DMS53 treated with DMSO at 0.1 percent for 48 hours (cell line): ENCODE measurements around the gene OGFRL1.

Experiments
- DNase-seq: peaks from one replicate; lab custom pipeline; 2025; ENCODE audit not compliant: unreplicated experiment; lab: John Stamatoyannopoulos, UW

OGFRL1 gene

DNA sequence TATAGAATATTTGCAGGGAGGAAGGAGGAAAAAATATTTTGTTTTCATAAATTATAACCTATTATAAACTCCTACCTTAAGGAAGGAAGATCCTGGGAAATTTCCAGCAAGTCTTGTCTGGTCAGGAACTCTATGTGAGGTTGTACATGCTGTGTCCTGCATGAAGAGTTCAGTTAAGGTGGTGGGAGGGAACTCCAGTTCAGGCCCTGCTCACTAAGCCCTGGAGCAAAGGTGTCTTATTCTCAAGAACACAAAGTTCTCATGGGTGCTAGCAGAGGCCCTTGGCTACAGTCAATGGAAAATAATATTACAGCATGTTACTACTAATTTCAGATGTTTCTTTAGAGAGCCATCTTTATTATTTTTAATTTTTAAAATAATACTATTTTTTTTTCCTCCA lies 3.8 kb upstream of the OGFRL1 start:
- DNase-seq = no peak

DNA sequence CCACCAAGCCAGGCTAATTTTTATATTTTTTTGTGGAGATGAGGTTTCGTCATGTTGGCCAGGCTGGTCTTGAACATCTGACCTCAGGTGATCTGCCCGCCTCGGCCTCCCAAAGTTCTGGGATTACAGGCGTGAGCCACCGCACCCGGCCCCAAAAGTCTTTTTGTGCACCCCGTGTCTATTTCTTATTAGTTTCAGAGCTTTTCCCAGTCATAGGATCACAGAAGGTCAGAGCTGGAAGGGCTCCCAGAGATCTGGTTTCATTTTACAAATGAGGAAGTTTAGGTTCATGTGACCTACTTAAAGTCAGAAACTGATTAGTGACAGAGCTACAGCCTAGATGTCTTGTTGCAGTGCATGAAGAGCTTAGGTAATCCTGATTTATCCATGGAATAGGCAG lies 1.6 kb upstream of the OGFRL1 start:
- no peak for DNase-seq

DNA sequence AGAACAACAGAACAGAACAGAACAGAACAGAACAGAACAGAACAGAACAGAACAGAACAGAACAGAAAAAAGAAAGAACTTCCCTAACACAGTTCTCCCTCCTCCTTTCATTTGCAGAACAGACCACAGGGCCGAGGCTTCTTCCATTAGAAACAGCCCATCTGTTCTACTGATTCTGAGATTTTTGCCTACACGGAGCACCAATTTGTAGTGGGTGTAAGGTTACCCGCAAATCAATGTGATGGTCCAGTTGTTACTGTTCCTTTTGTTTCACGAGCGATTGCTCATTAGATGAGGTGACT lies 734 bp upstream of the OGFRL1 start:
- DNase-seq = no peak

DNA sequence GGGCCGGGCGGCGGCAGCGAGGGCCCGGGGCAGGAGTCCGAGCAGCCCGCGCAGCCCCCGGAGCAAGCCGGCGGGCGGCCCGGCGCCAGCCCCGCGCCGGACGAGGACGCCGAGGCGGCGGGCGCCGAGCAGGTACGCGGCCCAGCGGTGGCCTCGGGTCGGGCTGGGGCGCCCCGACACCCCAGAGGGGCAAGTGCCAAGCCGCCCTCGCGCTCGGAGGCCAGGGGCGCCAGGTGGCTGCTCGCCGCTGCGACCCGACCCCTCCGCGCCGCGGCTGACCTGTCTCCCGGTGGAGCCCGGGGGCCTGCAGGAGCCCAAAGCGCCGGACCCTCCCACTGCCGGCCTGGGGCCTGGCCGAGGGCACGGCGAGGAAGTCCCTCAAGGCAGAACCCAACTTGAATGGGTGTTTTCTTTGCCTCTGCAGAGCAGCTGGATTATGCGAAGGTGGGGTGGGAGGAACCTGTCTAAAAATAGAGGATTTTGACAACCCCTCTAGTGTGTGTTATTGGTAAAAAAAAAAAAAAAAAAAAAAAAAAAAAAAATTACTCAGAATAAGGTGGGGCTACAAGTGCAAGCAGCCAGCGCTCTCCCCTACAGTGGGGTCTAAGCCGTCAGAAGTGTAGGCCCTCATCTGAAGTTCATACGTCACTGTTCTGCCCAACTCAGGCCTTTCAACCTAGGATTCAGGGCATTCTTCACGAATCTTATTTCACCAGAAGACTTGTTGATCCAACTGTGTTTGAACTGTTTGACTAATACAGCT lies 609 bp downstream of the OGFRL1 start:
- DNase-seq = no peak

DNA sequence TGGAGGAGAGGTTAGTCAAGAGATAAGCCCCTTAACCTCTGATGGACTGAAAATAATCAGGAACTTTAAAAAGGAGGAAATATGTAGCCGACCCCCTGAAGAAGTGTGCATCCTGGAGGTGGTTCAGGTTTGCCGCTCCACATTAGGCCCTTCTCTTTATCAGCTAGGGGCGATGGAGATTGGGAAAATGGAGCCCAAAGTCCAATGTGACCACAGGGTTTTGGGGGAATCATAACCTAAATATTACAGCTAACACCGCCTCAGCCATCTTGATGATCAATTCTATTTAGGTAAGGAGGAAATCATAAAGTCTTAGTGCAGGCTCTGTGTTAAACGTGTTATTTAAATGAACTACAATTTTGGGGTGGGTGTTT lies 1.2 kb downstream of the OGFRL1 start:
- no peak for DNase-seq

DNA sequence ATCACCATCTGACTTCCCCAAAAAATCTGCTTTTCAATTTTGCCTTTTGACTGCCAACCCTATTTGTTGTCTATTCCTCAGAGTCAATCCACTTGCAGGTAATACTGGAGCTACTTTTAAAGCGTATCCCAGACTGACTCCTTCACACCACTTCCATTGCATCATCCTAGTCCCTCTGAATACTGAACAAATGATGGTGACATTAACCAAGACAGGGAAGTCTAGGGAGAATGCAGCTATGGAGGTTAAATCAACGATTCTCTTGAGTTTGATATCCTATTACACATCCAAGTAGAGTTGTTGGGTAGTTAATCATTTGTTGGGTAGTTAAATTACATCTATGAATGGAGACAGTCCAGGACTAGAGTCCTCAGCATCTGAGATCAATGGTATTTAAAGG lies 2.0 kb downstream of the OGFRL1 start:
- DNase-seq = no peak

DNA sequence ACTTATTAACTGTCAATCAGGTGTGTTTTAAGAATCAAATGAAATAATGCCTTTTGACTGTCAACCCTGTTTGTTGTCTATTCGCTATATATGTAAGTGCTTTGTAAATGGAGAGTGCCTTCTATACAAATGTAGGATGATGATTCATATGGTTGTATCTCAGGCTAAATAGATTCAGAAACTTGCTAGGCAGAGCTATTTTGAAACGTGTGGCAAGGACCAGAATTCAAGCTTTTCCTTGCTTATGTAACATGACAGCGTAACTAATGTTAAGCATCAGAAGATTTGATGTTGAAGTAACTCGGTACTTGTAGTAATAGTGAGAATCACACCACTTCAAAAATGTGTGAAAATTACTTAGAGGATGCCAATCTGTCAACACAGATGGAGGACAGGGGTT lies 3.4 kb downstream of the OGFRL1 start:
- DNase-seq = no peak

DNA sequence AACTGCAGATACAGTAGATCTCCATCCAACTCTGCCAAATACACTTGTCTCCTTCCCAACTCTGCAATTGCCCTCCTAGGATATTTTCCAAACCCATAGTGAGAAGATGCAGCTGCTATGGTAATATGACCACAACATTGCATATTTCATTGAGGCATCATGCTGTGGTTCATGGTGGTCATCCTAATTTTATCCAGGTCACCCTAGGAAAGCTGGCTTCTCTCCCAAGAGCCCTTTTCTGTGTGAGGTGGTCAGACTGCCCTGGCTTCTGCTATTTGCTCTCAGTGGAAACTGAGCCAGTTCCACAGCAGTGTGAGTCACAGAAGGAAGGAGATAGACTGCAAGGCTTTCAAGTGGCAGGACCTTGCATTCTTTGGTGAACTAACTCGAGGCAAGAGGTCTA lies 5.5 kb downstream of the OGFRL1 start:
- no peak for DNase-seq

DNA sequence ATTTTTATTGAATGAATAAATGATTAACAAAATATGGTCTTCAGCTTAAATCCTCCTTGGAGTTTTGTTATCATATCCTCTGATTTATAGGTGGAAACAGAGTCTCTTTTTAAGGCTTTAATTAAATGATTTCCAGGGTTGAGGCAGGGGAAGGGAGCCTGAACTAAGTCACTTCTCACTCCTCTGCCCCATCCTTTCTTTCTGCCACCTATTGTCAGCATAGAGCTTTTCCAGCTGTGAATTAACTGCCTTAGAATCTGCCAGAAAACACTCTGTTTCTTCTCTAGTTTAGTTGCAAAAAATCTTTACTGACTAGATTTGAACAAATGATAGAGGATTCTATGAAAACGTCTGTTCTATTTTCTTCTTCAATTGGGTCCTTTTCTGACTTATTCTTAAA lies 9.8 kb downstream of the OGFRL1 start:
- DNase-seq = no peak

DNA sequence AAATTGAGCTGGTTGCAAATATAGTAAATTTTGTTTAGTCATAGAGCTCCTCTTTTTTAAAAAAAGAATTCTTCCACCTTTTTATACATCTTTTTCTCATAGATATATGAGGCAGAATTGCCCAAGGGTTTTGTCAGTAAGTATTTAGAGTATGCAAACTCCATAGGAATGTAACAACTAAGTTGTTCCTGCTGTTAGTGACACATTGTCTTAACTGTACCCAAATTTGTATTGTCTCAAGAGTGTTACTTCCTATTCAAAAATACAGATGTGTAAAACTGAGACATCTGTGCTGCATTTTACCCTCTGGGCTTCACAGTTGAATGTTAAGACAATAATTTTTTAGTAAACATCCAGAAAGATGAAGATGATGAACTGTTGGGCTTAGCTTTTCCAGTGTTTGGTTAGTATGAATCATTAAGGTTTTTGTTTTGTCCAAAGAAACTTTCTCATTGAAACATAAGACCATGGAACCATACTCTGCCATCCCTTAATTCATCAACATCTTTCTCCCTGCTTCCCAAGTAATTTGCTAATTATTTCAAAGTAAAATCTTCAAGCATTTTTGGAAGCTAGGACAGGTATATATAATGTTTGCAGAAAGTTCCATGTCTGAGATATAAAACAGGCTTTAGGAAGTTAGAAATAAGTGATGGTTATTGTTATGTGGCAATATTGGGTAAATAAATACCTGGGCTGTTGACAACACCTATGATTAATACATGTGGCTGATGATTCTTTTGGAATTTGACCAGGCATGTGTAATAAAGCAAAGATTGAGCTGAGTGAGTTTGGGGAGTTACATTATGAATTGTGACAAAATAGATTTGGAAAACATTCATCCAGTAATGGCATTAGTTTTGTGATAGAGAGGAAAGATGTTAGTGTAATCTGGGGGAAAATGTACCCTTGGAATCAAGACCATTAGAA lies 11.2 kb downstream of the OGFRL1 start:
- DNase-seq = no peak

DNA sequence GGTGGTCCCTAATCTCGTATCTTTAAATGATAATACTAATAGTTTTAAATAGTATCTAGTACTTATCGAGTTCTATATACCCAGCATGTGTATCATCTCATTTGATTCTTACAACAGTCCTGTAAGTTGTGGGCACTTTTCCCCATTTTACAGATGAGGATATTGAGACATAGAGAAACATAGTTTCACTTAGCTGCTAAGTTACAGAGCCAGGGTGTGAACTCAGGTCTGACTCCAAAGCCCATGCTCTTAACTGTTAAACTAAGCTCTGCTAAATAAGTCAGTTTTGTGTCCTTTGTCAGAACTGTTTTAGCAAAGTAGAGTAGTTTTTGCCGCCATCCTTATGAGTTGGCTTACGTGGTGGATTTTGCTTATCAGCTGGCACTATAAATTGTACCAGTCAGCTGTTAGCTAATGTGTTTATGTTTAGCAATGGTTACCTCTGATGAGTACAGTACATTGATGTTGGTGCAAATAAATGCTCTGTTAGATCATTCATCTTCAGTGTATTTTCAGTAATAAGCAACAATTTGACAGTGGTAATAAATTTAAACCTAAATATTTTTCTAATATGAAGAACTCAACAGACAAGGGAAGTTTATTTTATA lies 12.1 kb downstream of the OGFRL1 start:
- DNase-seq = no peak

DNA sequence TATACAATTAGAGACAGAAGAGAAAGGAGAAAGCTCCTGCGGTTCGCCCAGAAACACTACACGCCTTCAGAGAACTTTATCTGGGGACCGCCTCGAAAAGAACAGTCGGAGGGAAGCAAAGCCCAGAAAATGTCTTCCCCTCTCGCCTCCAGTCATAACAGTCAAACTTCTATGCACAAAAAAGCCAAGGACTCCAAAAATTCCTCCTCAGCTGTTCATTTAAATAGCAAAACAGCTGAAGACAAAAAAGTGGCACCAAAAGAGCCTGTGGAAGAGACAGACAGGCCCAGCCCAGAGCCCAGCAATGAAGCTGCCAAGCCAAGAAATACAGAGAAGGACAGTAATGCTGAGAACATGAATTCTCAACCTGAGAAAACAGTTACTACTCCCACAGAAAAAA lies 12.9 kb downstream of the OGFRL1 start:
- DNase-seq = no peak

DNA sequence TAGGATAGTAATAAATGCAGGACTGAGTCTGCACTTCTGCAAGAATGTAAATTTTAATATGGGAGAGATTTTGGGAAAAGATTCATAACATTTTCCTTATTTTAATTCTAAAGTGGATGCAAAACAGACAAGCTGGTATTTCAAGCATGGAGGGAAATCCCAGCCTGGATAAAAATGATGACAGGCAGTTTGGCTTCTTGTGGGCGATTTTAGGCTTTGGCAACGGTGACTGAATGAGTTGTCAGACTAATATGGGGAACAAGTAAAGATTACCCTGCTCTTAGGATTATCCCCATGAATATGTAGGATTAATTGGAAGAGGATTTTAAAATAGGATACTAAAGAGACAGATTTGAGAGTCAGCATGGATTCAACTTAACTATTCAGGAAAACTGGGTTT lies 21.0 kb downstream of the OGFRL1 start:
- DNase-seq = no peak

DNA sequence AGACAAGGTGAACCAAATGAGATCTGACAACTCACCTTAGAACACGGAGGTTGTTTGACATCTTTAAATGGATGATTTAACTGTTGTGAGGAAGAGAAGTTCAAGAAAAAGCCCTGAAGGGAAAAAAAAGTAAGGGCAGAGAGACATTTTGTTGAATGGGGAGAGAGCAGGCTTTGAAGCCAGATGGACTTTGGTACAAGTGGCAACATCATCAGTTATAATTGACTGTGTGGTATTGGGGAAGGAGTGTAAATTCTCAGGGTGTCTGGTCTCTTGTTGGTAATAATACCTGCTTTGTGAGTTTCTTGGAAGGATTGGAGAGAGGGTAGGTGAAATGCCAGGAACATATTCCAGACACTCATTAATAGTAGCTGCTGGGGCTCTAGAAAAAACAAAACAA lies 21.6 kb downstream of the OGFRL1 start:
- DNase-seq = no peak

DNA sequence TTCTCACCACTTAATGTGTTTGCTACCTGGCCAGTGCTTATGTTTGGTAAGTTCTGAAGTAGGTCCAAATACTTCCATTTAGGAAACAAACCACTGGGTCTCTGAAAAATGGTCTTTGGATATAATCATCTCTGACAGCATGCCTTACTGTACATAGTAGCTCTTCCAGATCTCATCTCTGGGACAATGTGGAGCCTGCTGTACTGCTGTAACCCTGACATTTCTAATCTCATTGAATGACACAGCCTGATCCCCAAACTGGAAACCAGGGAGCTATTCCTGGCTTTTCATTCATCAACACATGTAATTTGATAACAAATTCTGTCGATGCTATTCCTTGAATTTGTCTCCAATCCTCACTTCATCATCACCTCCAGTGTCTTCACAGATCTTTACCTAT lies 23.5 kb downstream of the OGFRL1 start:
- no peak for DNase-seq

DNA sequence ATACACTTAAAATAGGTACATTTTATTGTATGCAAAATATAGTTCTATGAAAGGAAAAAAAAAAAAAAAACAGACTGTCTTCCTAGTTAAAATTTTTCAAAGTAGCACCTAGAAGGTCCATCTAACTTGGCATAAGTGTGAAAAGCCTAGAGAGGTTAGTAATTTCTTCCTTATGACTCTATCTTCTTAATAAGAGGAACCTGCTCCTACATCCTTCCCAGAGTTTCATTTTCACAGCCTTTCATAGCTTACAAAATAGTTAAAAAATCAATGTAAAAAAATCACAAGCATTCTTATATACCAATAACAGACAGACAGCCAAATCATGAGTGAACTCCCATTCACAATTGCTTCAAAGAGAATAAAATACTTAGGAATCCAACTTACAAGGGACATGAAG lies 28.8 kb downstream of the OGFRL1 start:
- DNase-seq = no peak

DNA sequence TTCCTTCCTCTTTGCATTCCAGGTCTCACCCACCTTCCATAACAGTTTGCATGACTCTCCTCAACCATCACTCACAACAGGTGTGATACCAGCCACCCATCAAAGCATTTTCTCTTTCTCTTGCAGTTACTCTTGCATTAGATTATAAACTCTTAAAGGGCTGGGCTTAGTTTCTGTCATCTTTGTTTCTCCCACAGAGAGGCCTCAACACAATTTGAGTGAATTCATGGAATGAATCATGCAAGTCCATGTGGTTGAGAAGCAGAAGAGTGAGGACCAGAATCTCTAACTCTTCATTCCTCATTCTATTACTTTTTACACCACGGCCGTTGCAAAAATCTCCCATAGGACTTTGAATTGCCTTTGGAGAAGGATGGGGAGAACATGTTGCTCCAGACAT lies 31.4 kb downstream of the OGFRL1 start:
- no peak for DNase-seq

DNA sequence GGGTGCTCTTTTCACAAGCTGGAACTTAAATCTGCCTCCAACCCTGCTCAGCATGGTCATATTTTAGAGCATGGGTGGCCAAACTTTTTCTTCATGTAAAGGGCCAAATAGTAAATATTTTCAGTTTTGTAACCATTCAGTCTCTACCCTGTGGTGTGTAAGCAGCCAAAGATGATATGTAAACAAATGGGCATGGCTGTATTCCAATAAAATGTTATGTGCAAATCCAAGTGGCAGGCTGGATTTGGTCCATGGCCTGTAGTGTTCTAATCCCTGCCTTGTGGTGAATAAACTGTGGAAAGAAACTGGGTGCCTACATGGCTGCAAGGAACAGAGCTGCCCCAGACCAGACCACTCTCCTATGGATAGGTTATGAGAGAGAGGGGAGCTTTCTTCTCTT lies 32.7 kb downstream of the OGFRL1 start:
- no peak for DNase-seq

DNA sequence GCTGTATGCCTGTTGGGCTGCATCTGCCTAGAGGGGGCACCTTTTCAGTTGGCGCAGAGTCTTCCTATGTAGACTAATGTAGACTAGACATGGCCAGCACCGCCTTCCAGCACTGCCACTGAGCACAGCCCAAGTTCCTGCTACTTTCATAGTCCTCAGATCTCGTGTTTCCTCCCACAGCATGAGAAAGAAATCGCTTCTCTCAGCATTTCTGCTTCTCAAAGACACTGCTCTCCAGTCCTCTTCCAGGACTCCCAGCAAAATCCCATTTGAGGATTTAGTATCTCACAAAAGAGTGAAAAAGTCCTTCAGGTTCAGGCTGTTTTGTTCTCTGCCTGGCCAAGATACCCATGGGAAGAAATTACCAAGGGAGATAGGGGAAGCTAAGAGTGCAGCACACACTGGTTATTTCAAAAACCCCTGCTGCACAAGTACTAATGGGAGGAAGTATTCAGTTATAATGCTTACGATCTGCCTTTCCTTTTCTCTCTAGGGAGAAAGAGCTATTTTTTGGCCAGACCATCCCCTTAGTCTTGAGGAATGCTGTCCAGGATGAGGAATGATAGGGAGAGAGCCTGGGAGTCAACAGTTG lies 35.7 kb downstream of the OGFRL1 start:
- no peak for DNase-seq

DNA sequence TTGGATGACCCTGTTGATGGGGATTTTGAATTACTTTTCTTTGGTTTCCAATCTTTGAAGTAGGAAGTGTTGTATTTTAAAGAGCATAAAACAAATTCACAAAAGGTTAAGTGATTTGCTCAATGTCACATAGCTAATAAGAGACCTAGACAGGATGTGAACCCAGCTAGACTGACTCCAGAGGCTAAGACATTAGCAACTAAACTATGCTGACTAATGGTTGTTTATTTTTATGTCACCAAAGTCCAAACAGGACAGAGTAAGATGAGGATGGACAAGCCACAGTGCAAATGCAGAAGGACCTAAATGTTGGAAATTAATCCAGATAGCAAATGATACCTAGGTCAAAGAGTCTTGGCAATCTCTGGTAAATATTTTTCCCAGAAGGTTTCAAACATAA lies 38.0 kb downstream of the OGFRL1 start:
- peak; percentile 16 for DNase-seq

DNA sequence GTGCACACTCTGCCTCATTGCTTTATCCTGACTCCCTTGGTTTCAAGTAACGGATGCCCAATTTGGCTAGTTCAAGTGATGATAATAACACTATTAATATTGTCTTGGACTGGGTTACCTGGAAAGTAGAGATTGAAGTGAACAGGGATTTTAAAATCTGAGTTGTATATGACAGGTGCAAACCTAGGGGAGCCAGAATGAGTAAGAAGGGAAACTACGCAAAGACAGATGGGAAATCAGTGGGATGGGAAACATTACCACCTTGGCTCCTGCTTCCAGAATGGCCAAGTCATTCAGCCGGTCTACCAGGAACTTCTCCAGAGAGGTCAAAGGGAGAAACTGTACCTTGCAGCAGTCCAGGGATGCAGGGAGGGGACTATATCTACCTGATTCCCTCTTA lies 41.9 kb downstream of the OGFRL1 start:
- no peak for DNase-seq

DNA sequence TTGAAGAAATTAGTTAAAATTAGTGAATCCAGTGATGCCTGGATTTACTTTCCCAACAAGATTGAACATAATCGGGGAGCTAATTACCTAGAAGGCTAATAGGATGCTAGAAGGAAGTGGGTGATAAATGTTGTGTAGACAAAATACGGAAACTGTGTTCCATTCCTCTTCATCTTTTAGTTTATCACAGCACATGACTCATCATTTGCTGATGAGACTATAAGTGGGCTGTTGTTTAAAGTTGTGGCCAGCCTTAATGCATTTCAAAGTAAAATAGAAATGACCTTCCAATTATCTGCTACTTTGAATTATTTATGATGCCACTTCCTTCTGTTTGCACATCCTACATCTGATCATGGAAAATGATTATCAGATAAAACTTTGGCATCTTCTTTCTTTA lies 43.4 kb downstream of the OGFRL1 start:
- peak; percentile 37 for DNase-seq
